Mesenchymal stem cell (in vitro differentiated cells and primary cell): ENCODE data around the gene FARP1.

ENCODE experiments used
- DNase-seq: peaks from one replicate; pipeline ENCODE4 v3.0.0-alpha.2; 2013
- H2AFZ ChIP-seq: one replicate; pipeline ENCODE4 v1.6.1; 2013; ENCODE audit warnings: low read depth, mild to moderate bottlenecking, control low read depth, inconsistent platforms, low read length, moderate library complexity
- H2AK5ac ChIP-seq: 2 replicates; pipeline ENCODE4 v1.6.1; 2013; ENCODE audit warnings: low read length, moderate library complexity, mild to moderate bottlenecking, inconsistent platforms; ENCODE audit not compliant: severe bottlenecking
- H2BK120ac ChIP-seq: one replicate; pipeline ENCODE4 v1.6.1; 2013; ENCODE audit warnings: low read depth, mild to moderate bottlenecking, inconsistent platforms, low read length, moderate library complexity
- H2BK12ac ChIP-seq, 2 experiments: one replicate each; pipeline ENCODE4 v1.6.1; 2013; ENCODE audit warnings: inconsistent platforms in 2 of 2, low read length in 2 of 2, mild to moderate bottlenecking in 2 of 2, moderate library complexity in 2 of 2, control low read depth in 1 of 2
- H2BK15ac ChIP-seq: one replicate; pipeline ENCODE4 v1.6.1; 2013; ENCODE audit warnings: mild to moderate bottlenecking, low read depth, inconsistent platforms; ENCODE audit not compliant: poor library complexity, severe bottlenecking
- H2BK5ac ChIP-seq: 2 replicates; pipeline ENCODE4 v1.6.1; 2013; ENCODE audit warnings: low read depth, mild to moderate bottlenecking, low read length, control low read depth, inconsistent platforms; ENCODE audit not compliant: poor library complexity, severe bottlenecking
- H3K14ac ChIP-seq, 2 experiments: one replicate each; pipeline ENCODE4 v1.6.1; 2013; ENCODE audit warnings: inconsistent platforms in 2 of 2, low read length in 2 of 2, control low read depth in 1 of 2, mild to moderate bottlenecking in 1 of 2, moderate library complexity in 1 of 2
- H3K18ac ChIP-seq, 2 experiments: one replicate each; pipeline ENCODE4 v1.6.1; 2013; ENCODE audit warnings: inconsistent platforms in 2 of 2, low read length in 2 of 2, control low read depth in 1 of 2, low read depth in 1 of 2, mild to moderate bottlenecking in 1 of 2
- H3K23ac ChIP-seq, 2 experiments: one replicate each; pipeline ENCODE4 v1.6.1; 2013; ENCODE audit warnings: inconsistent platforms in 2 of 2, low read length in 2 of 2, mild to moderate bottlenecking in 2 of 2, moderate library complexity in 2 of 2, control low read depth in 1 of 2
- H3K27ac ChIP-seq: 2 replicates; pipeline ENCODE4 v1.5.1; 2013; ENCODE audit warnings: mild to moderate bottlenecking, moderate library complexity, low read length, control low read depth, inconsistent platforms; ENCODE audit not compliant: poor library complexity, severe bottlenecking
- H3K27me3 ChIP-seq, 2 experiments: 2 replicates each; pipeline versions ENCODE4 v1.6.1 to v1.7.0; 2013; ENCODE audit warnings: low read length in 2 of 2, mild to moderate bottlenecking in 2 of 2, moderate library complexity in 2 of 2, control low read depth in 1 of 2, inconsistent platforms in 1 of 2; ENCODE audit not compliant: control insufficient read depth in 1 of 2, insufficient read depth in 1 of 2
- H3K36me3 ChIP-seq, 2 experiments: 2 replicates each; pipeline versions ENCODE4 v1.6.1 to v1.7.0; 2013; ENCODE audit warnings: low read length in 2 of 2, control low read depth in 1 of 2, inconsistent platforms in 1 of 2, low read depth in 1 of 2, mild to moderate bottlenecking in 1 of 2; ENCODE audit not compliant: insufficient read depth in 2 of 2, control insufficient read depth in 1 of 2
- H3K4ac ChIP-seq, 2 experiments: one replicate each; pipeline ENCODE4 v1.6.1; 2013; ENCODE audit warnings: inconsistent platforms in 2 of 2, low read length in 2 of 2, mild to moderate bottlenecking in 2 of 2, moderate library complexity in 2 of 2, control low read depth in 1 of 2, low read depth in 1 of 2
- H3K4me1 ChIP-seq: 2 replicates; pipeline ENCODE4 v1.6.1; 2013; ENCODE audit warnings: low read depth, low read length, control low read depth; ENCODE audit not compliant: control insufficient read depth, insufficient read depth
- H3K4me2 ChIP-seq: 2 replicates; pipeline ENCODE4 v1.6.1; 2013; ENCODE audit warnings: low read length, mild to moderate bottlenecking, inconsistent platforms; ENCODE audit not compliant: poor library complexity, severe bottlenecking
- H3K4me3 ChIP-seq, 2 experiments: 2 replicates each; pipeline versions ENCODE4 v1.5.1 to v1.7.0; 2013; ENCODE audit warnings: low read length in 2 of 2, mild to moderate bottlenecking in 2 of 2, control low read depth in 1 of 2, low read depth in 1 of 2; ENCODE audit not compliant: insufficient read depth in 1 of 2
- H3K79me1 ChIP-seq: replicated peaks from 2 replicates; pipeline ENCODE4 v1.6.1; 2013; ENCODE audit warnings: mild to moderate bottlenecking, control low read depth, low read length, inconsistent platforms; ENCODE audit not compliant: poor library complexity, severe bottlenecking
- H3K9ac ChIP-seq: 2 replicates; pipeline ENCODE4 v1.7.0; 2013; ENCODE audit warnings: mild to moderate bottlenecking, low read length, moderate library complexity
- H3K9me3 ChIP-seq: 2 replicates; pipeline ENCODE4 v1.7.0; 2013; ENCODE audit warnings: mild to moderate bottlenecking, low read length; ENCODE audit not compliant: control insufficient read depth
- H4K8ac ChIP-seq: one replicate; pipeline ENCODE4 v1.6.1; 2013; ENCODE audit warnings: inconsistent platforms, mild to moderate bottlenecking, low read length, moderate library complexity
- H4K91ac ChIP-seq: one replicate; pipeline ENCODE4 v1.6.1; 2013; ENCODE audit warnings: mild to moderate bottlenecking, low read length, inconsistent platforms
- WGBS: methylation state at CpG from one replicate; pipeline ENCODE4 v1.1.7; 2013; ENCODE audit warnings: mixed read lengths; 5-methylcytosine and 5-hydroxymethylcytosine counted together

FARP1 gene

GRCh38 chr13:98097749-98098148, 45.1 kb upstream of the FARP1 start:
- Histone ChIP-seq H3K9ac (no peak overlapping the region), H2BK5ac (no peak overlapping the region), H4K8ac (no peak overlapping the region), H2BK120ac (peak overlapping the region; percentile 21), H3K9me3 (peaks cover 9% of the 10 kb centered on the region), H3K27ac (no peak overlapping the region), H3K4me2 (no peak overlapping the region), H3K4me1 (no peaks in the 10 kb centered on the region), H3K23ac (no peak overlapping the region), H3K27me3 (no peaks in the 10 kb centered on the region), H3K4me3 (no peak overlapping the region), H3K36me3 (no peaks in the 10 kb centered on the region), H2BK15ac (no peak overlapping the region), H3K14ac (no peak overlapping the region), H3K4ac (peak overlapping the region; percentile 21 to 49), H2AK5ac (no peak overlapping the region), H3K79me1 (no peaks in the 10 kb centered on the region), H2AFZ (no peak overlapping the region), H4K91ac (peak overlapping the region; percentile 48), H3K18ac (peak overlapping the region in 1 of 2 experiments; percentile 67), H2BK12ac (peak overlapping the region; percentile 32 to 56)
- WGBS = 81% methylated on average over 4 of the region's 5 CpGs
- no peak for DNase-seq

GRCh38 chr13:98098516-98098915, 44.4 kb upstream of the FARP1 start:
- Histone ChIP-seq H3K36me3 (no peaks in the 10 kb centered on the region), H2BK120ac (no peak overlapping the region), H3K27me3 (no peaks in the 10 kb centered on the region), H3K9ac (no peak overlapping the region), H3K79me1 (no peaks in the 10 kb centered on the region), H3K18ac (no peak overlapping the region), H3K14ac (no peak overlapping the region), H2AFZ (no peak overlapping the region), H4K91ac (no peak overlapping the region), H3K27ac (no peak overlapping the region), H2AK5ac (no peak overlapping the region), H2BK5ac (no peak overlapping the region), H3K4ac (no peak overlapping the region), H2BK15ac (no peak overlapping the region), H3K9me3 (peaks cover 5% of the 10 kb centered on the region), H3K23ac (no peak overlapping the region), H3K4me3 (no peak overlapping the region), H3K4me2 (no peak overlapping the region), H3K4me1 (no peaks in the 10 kb centered on the region), H4K8ac (no peak overlapping the region), H2BK12ac (no peak overlapping the region)
- 83% methylated on average over 7 of the region's 7 CpGs for WGBS
- peak; percentile 81 for DNase-seq

DNA sequence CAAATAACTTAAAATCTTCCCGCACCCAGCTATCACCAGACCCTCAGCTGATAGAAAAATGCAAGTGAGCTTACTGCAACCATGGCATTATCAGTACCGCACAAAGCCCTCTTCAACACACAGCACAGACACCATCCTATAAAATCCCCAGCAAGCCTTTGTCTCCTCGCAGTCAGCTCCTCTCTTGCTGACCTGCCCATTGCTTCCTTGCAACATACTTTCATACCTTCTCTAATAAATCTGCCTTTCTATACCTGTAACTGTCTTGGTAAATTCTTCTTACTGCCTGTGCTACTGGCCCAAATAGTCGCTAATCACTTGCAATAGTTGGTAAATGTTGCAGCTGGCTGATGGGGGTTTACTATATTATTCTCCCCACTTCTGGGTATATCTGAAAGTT, 43.3 kb upstream of the FARP1 start:
- 97% methylated on average over 3 of the region's 4 CpGs for WGBS
- Histone ChIP-seq H4K8ac (no peak overlapping the region), H2BK15ac (no peak overlapping the region), H3K4ac (no peak overlapping the region), H3K9ac (no peak overlapping the region), H2BK12ac (no peak overlapping the region), H2BK5ac (no peak overlapping the region), H3K27ac (no peak overlapping the region), H3K9me3 (peaks cover 5% of the 10 kb centered on the region), H3K4me2 (no peak overlapping the region), H3K14ac (no peak overlapping the region), H4K91ac (no peak overlapping the region), H3K79me1 (no peaks in the 10 kb centered on the region), H2BK120ac (no peak overlapping the region), H3K27me3 (no peaks in the 10 kb centered on the region), H3K4me3 (no peak overlapping the region), H3K18ac (no peak overlapping the region), H3K36me3 (no peaks in the 10 kb centered on the region), H3K4me1 (no peaks in the 10 kb centered on the region), H2AK5ac (no peak overlapping the region), H2AFZ (no peak overlapping the region), H3K23ac (no peak overlapping the region)
- DNase-seq = no peak

DNA sequence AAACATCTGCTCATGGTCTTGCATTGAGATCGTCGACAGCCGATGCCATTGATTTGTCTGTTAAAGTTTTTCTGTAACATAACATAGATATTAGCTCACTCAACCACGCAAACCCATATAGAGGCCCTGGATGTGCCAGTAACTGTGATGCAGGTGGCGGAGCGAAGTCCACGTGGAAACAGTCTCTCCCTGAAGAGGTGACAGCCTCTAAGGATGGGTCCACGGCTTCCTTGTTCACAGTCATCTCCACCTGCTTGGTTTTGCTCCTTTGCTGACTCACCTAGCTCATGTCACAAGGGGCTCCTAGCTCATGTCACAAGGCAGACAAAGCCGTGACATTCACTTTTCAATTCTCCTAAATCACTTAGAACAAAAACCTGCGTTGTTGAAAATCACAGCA, 42.4 kb upstream of the FARP1 start:
- no peak overlapping the region for H2AK5ac ChIP-seq
- H3K4me3 ChIP-seq = no peak overlapping the region
- H3K9me3 ChIP-seq = peaks cover 5% of the 10 kb centered on the region
- H3K27me3 ChIP-seq = no peaks in the 10 kb centered on the region
- 92% methylated on average over 10 of the region's 10 CpGs for WGBS
- H2BK120ac ChIP-seq = no peak overlapping the region
- H3K4me1 ChIP-seq = no peaks in the 10 kb centered on the region
- H3K79me1 ChIP-seq = no peaks in the 10 kb centered on the region
- H4K8ac ChIP-seq = no peak overlapping the region
- H3K18ac ChIP-seq = no peak overlapping the region
- no peak overlapping the region for H2BK5ac ChIP-seq
- no peaks in the 10 kb centered on the region for H3K36me3 ChIP-seq
- no peak overlapping the region for H3K23ac ChIP-seq
- H3K14ac ChIP-seq = no peak overlapping the region
- no peak overlapping the region for H3K4me2 ChIP-seq
- H4K91ac ChIP-seq = no peak overlapping the region
- H3K4ac ChIP-seq = no peak overlapping the region
- no peak overlapping the region for H3K9ac ChIP-seq
- no peak overlapping the region for H3K27ac ChIP-seq
- no peak overlapping the region for H2AFZ ChIP-seq
- H2BK12ac ChIP-seq = no peak overlapping the region
- peak overlapping the region; percentile 17 for H2BK15ac ChIP-seq
- no peak for DNase-seq
